HepG2 (cell line): ENCODE results near the gene SERPINA9. TPM values are rescaled to one million over a fixed set of nuclear protein-coding genes. Genes with fewer than 3 reads are reported as not detected.

Experiments used
- ATAC-seq: fragments of 200-7000 bp; cut with Tn5 transposase; 3 replicates; pipeline ENCODE4 v1.9.1; 2020; ENCODE audit warnings: mild to moderate bottlenecking, moderate library complexity
- BruUV-seq: library from RNA; stranded (reverse); fragments of 400-500 nt; replicated peaks from 2 replicates; lab custom pipeline; 2021; lab: Mats Ljungman, UMichigan
- CTCF ChIA-PET: fragments of 300-600 bp; formaldehyde crosslinking; extraction: SDS; loops from one replicate; lab custom pipeline; 2021; ENCODE audit warnings: low total read pairs, inconsistent platforms, low intra/inter-chr PET ratio; lab: Yijun Ruan, JAX
- POLR2A ChIA-PET: fragments of 350-600 bp; sonication (Branson Sonifier 250); formaldehyde crosslinking; loops from one replicate; lab custom pipeline; 2020; ENCODE audit warnings: antibody characterized with exemption, inconsistent platforms; lab: Yijun Ruan, JAX
- DNase-seq: peaks from one replicate; pipeline ENCODE4 v3.0.0-alpha.2; 2015; ENCODE audit warnings: low spot score
- FAIRE-seq: peaks from 3 replicates; lab custom pipeline; 2011; peaks lifted over from hg19 to GRCh38; lab: Jason Lieb, UNC
- H2AFZ ChIP-seq: one replicate; pipeline ENCODE4 v1.6.1; 2011; ENCODE audit warnings: low read length, inconsistent platforms
- H3K27ac ChIP-seq: fragments of 300-600 bp; 3 replicates; pipeline ENCODE4 v1.8.0; 2011; ENCODE audit warnings: mixed run types, mild to moderate bottlenecking, mixed read lengths, low read length, inconsistent platforms; ENCODE audit not compliant: insufficient read depth; ENCODE audit errors: extremely low read length
- H3K27me3 ChIP-seq, 2 experiments: fragments of 200-600 bp in 1 of 2; 2 replicates in 1 of 2; 3 replicates in 1 of 2; pipeline versions ENCODE4 v1.6.0 to v1.8.0; 2011; ENCODE audit warnings: low read length in 2 of 2, mild to moderate bottlenecking in 2 of 2, moderate library complexity in 2 of 2, inconsistent platforms in 1 of 2; ENCODE audit not compliant: insufficient read depth in 2 of 2, control insufficient read depth in 1 of 2
- H3K36me3 ChIP-seq, 2 experiments: fragments of 200-600 bp in 1 of 2; replicated peaks in 1 of 2; 2 replicates in 1 of 2; 3 replicates in 1 of 2; pipeline versions ENCODE4 v1.5.1 to v1.8.0; 2011; ENCODE audit warnings: low read length in 2 of 2, inconsistent platforms in 1 of 2; ENCODE audit not compliant: insufficient read depth in 2 of 2, control insufficient read depth in 1 of 2
- H3K4me1 ChIP-seq: 2 replicates; pipeline ENCODE4 v1.5.1; 2012; ENCODE audit warnings: low read length, inconsistent platforms; ENCODE audit not compliant: insufficient read depth
- H3K4me2 ChIP-seq: 2 replicates; pipeline ENCODE4 v1.6.0; 2011; ENCODE audit warnings: low read depth, low read length, inconsistent platforms
- H3K4me3 ChIP-seq, 3 experiments: fragments of 200-600 bp in 1 of 3; sonication (generic), shearing (Covaris generic) in 1 of 3; replicated peaks in 1 of 3; 2 replicates each; pipeline ENCODE4 v1.5.1; 2011 to 2016; ENCODE audit warnings: low read length in 3 of 3, inconsistent platforms in 2 of 3, low read depth in 2 of 3, mild to moderate bottlenecking in 2 of 3, control low read depth in 1 of 3, mixed read lengths in 1 of 3; ENCODE audit not compliant: insufficient read depth in 1 of 3
- H3K79me2 ChIP-seq: one replicate; pipeline ENCODE4 v1.6.1; 2011; ENCODE audit warnings: low read length, inconsistent platforms; ENCODE audit not compliant: insufficient read depth
- H3K9ac ChIP-seq: 2 replicates; pipeline ENCODE4 v1.6.0; 2011; ENCODE audit warnings: mild to moderate bottlenecking, low read depth, low read length, inconsistent platforms; ENCODE audit not compliant: insufficient read depth
- H3K9me3 ChIP-seq: 2 replicates; pipeline ENCODE4 v1.5.1; 2012; ENCODE audit warnings: mild to moderate bottlenecking, low read length
- H4K20me1 ChIP-seq: 2 replicates; pipeline ENCODE4 v1.6.0; 2011; ENCODE audit warnings: inconsistent platforms, mild to moderate bottlenecking, low read length, moderate library complexity; ENCODE audit not compliant: insufficient read depth
- AHR ChIP-seq: IDR thresholded peaks from 2 replicates; pipeline ENCODE4 v1.6.1; 2018; ENCODE audit warnings: missing genetic modification reagents, missing compliant biosample characterization
- CREM ChIP-seq, 2 experiments: sonication (generic) in 1 of 2; formaldehyde crosslinking in 1 of 2; IDR thresholded peaks; 2 replicates each; pipeline versions ENCODE4 v1.4.0 to v1.6.1; 2016 to 2020; ENCODE audit warnings: antibody characterized with exemption in 1 of 2, mild to moderate bottlenecking in 1 of 2, missing genetic modification reagents in 1 of 2
- FOXA1 ChIP-seq, 2 experiments: fragments of 450-650 bp in 1 of 2; sonication (generic) in 1 of 2; formaldehyde crosslinking in 1 of 2; IDR thresholded peaks; 2 replicates each; pipeline versions ENCODE4 v1.4.0 to v1.6.1; 2016 to 2020; ENCODE audit warnings: missing genetic modification reagents in 1 of 2
- JUN ChIP-seq: sonication (generic); formaldehyde crosslinking; IDR thresholded peaks from 2 replicates; pipeline ENCODE4 v1.4.0; 2020; ENCODE audit warnings: mild to moderate bottlenecking, missing genetic modification reagents
- MED13 ChIP-seq: sonication (generic); formaldehyde crosslinking; IDR thresholded peaks from 2 replicates; pipeline ENCODE4 v1.5.0; 2020; ENCODE audit warnings: missing genetic modification reagents
- NFE2 ChIP-seq: sonication (generic); formaldehyde crosslinking; IDR thresholded peaks from 2 replicates; pipeline ENCODE4 v1.4.0; 2020; ENCODE audit warnings: missing genetic modification reagents
- ZNF563 ChIP-seq: sonication (generic); formaldehyde crosslinking; IDR thresholded peaks from 2 replicates; pipeline ENCODE4 v1.8.0; 2022; ENCODE audit warnings: mild to moderate bottlenecking, moderate library complexity, missing genetic modification reagents
- ZNF652 ChIP-seq: IDR thresholded peaks from 2 replicates; pipeline ENCODE4 v1.6.1; 2016; ENCODE audit warnings: low read depth, borderline replicate concordance
- ZNF784 ChIP-seq: sonication (generic); formaldehyde crosslinking; IDR thresholded peaks from 2 replicates; pipeline ENCODE4 v1.5.1; 2020; ENCODE audit warnings: missing genetic modification reagents, mild to moderate bottlenecking, borderline replicate concordance
- ZNF83 ChIP-seq: sonication (generic); formaldehyde crosslinking; IDR thresholded peaks from 2 replicates; pipeline ENCODE4 v1.4.0; 2020; ENCODE audit warnings: missing genetic modification reagents, mild to moderate bottlenecking, borderline replicate concordance
- WGBS: methylation state at CpG from one replicate; pipeline ENCODE4 v1.1.6; 2017; ENCODE audit warnings: low lambda C conversion rate; 5-methylcytosine and 5-hydroxymethylcytosine counted together
- in situ Hi-C: cut with HindIII; loops from 2 replicates; pipeline ENCODE4 v1.10.0; 2017; ENCODE audit warnings: low pct_unique_long_range_greater_than_20kb; ENCODE audit not compliant: extremely low pct_ligation_motif_present
- intact Hi-C: fragments of 100-400 bp; cut with micrococcal nuclease; formaldehyde crosslinking; loops from one replicate; pipeline ENCODE4 v1.10.0; 2022; ENCODE audit not compliant: unreplicated experiment
- polyA plus RNA-seq, 8 experiments: library from polyadenylated mRNA; depleted of rRNA in 3 of 8; stranded (reverse) in 7 of 8; unstranded in 1 of 8; fragments of >200 nt; fragmentation: Illumina TruSeq in 4 of 8; extraction: Trizol in 4 of 8; gene quantifications; 2 replicates each; pipeline versions ENCODE4 v1.2.1 to v1.2.3, GENCODE V29; 2011 to 2016; ENCODE audit warnings: low read depth in 4 of 8, missing spikeins in 1 of 8, mixed read lengths in 1 of 8; ENCODE audit not compliant: insufficient read depth in 1 of 8
- total RNA-seq, 5 experiments: library from RNA; depleted of rRNA; stranded (reverse); fragments of >200 nt; fragmentation: Illumina TruSeq; extraction: Trizol; gene quantifications; 2 replicates each; pipeline ENCODE4 v1.2.3, GENCODE V29; 2016; ENCODE audit warnings: low read depth in 1 of 5
- TF ChIP-seq, protein P1 (sequence below): sonication (generic); formaldehyde crosslinking; IDR thresholded peaks from 2 replicates; pipeline ENCODE4 v1.5.1; 2020; ENCODE audit warnings: mild to moderate bottlenecking, missing genetic modification reagents, moderate library complexity
- TF ChIP-seq, protein P2 (sequence below): sonication (generic); formaldehyde crosslinking; IDR thresholded peaks from 2 replicates; pipeline ENCODE4 v1.4.0; 2020; ENCODE audit warnings: mild to moderate bottlenecking, missing genetic modification reagents, borderline replicate concordance

The SERPINA9 gene
- total and polyA plus RNA-seq, 2 of the 13 experiments (the other 11 are each of a cell fraction or from before 2014, with no cell fraction given) = 0.21 TPM; not detected in 1

- TF ChIP-seq, protein P1, sequence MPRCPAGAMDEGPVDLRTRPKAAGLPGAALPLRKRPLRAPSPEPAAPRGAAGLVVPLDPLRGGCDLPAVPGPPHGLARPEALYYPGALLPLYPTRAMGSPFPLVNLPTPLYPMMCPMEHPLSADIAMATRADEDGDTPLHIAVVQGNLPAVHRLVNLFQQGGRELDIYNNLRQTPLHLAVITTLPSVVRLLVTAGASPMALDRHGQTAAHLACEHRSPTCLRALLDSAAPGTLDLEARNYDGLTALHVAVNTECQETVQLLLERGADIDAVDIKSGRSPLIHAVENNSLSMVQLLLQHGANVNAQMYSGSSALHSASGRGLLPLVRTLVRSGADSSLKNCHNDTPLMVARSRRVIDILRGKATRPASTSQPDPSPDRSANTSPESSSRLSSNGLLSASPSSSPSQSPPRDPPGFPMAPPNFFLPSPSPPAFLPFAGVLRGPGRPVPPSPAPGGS = no peak
- TF ChIP-seq, all 625 proteins: peak for 0
Measured at GRCh38 chr14:94523265-94523664, 47.3 kb upstream of the SERPINA9 start (continued).

GRCh38 chr14:94522115-94522724 lies 46.2 kb upstream of the SERPINA9 start:
- ChIA-PET CTCF (interaction anchor here (1.7 kb wide), 1 partner anchor 15 kb away, joined by 4 read pairs; no protein-coding TSS in a partner anchor), POLR2A (interaction anchor here (0.8 to 1.9 kb wide), 23 partner anchors 11 to 229 kb away, joined by 3 to 20 read pairs (median 5); partner anchors contain the start of genes SERPINA1, SERPINA10, SERPINA11 and SERPINA3)
- Histone ChIP-seq H3K27me3 (no peaks in the 10 kb centered on the region), H2AFZ (no peak overlapping the region), H3K36me3 (no peaks in the 10 kb centered on the region), H3K9me3 (no peaks in the 10 kb centered on the region), H3K4me1 (peaks cover 75% of the 10 kb centered on the region), H4K20me1 (no peaks in the 10 kb centered on the region), H3K9ac (0 out of 2 replicates have a peak overlapping the region, but pooled peaks have one; percentile 3), H3K79me2 (no peaks in the 10 kb centered on the region), H3K4me3 (peak overlapping the region in 1 of 3 experiments; percentile 40; a peak in 2 of 6 replicates), H3K27ac (peak overlapping the region; percentile 64), H3K4me2 (peak overlapping the region; percentile 71)
- FAIRE-seq = peak; percentile 97
- intact Hi-C loops = no loop called here
- peak; percentile 95 for DNase-seq
- in situ Hi-C loops = no loop called here
- 8% methylated on average over 7 of the region's 7 CpGs for WGBS
- BruUV-seq = no TSS peak
- ATAC-seq = peak; percentile 97
- TF ChIP-seq CREM (IDR thresholded peaks at IDR 0.05) (peak; percentile 80), CREM (CRISPR knock-in tag; IDR thresholded peaks at IDR 0.05) (no peak), FOXA1 (IDR thresholded peaks at IDR 0.05) (no peak), FOXA1 (CRISPR knock-in tag; IDR thresholded peaks at IDR 0.05) (peak; percentile 88), NFE2 (CRISPR knock-in tag) (no peak), ZNF784 (CRISPR knock-in tag) (no peak), ZNF83 (no peak), AHR (no peak), MED13 (CRISPR knock-in tag) (peak; percentile 90; the same call in 1 of the 2 replicates), ZNF563 (CRISPR knock-in tag) (no peak), JUN (0 out of 2 replicates have a peak, but pooled peaks have one; percentile 48), ZNF652 (CRISPR knock-in tag) (peak; percentile 40; the same call in 1 of the 2 replicates)
- TF ChIP-seq, protein P2, sequence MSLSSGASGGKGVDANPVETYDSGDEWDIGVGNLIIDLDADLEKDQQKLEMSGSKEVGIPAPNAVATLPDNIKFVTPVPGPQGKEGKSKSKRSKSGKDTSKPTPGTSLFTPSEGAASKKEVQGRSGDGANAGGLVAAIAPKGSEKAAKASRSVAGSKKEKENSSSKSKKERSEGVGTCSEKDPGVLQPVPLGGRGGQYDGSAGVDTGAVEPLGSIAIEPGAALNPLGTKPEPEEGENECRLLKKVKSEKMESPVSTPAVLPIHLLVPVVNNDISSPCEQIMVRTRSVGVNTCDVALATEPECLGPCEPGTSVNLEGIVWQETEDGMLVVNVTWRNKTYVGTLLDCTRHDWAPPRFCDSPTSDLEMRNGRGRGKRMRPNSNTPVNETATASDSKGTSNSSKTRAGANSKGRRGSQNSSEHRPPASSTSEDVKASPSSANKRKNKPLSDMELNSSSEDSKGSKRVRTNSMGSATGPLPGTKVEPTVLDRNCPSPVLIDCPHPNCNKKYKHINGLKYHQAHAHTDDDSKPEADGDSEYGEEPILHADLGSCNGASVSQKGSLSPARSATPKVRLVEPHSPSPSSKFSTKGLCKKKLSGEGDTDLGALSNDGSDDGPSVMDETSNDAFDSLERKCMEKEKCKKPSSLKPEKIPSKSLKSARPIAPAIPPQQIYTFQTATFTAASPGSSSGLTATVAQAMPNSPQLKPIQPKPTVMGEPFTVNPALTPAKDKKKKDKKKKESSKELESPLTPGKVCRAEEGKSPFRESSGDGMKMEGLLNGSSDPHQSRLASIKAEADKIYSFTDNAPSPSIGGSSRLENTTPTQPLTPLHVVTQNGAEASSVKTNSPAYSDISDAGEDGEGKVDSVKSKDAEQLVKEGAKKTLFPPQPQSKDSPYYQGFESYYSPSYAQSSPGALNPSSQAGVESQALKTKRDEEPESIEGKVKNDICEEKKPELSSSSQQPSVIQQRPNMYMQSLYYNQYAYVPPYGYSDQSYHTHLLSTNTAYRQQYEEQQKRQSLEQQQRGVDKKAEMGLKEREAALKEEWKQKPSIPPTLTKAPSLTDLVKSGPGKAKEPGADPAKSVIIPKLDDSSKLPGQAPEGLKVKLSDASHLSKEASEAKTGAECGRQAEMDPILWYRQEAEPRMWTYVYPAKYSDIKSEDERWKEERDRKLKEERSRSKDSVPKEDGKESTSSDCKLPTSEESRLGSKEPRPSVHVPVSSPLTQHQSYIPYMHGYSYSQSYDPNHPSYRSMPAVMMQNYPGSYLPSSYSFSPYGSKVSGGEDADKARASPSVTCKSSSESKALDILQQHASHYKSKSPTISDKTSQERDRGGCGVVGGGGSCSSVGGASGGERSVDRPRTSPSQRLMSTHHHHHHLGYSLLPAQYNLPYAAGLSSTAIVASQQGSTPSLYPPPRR (CRISPR knock-in tag) = peak; percentile 92
